OCI-LY1 (cell line): Measurements from ENCODE around the gene SIRT2.

Experiments
- H2AFZ ChIP-seq: fragments of 200-600 bp; sonication (generic), shearing (Covaris generic); 2 replicates; pipeline ENCODE4 v1.6.0; 2014; ENCODE audit warnings: antibody characterized with exemption, mild to moderate bottlenecking, low read length
- H3F3A ChIP-seq: fragments of 200-600 bp; sonication (generic), shearing (Covaris generic); 2 replicates; pipeline ENCODE4 v1.6.0; 2014; ENCODE audit warnings: mild to moderate bottlenecking, antibody characterized with exemption, low read length, moderate library complexity; ENCODE audit not compliant: insufficient read depth
- H3K27ac ChIP-seq: fragments of 200-600 bp; sonication (generic); 2 replicates; pipeline ENCODE4 v1.5.1; 2014; ENCODE audit warnings: low read length, mixed run types, mild to moderate bottlenecking, low read depth; ENCODE audit not compliant: poor library complexity, severe bottlenecking
- H3K27me3 ChIP-seq: fragments of 200-600 bp; sonication (generic); 2 replicates; pipeline ENCODE4 v1.6.0; 2014; ENCODE audit warnings: antibody characterized with exemption, mild to moderate bottlenecking, low read length, moderate library complexity; ENCODE audit not compliant: insufficient read depth
- H3K36me3 ChIP-seq: fragments of 200-600 bp; sonication (generic); 2 replicates; pipeline ENCODE4 v1.6.1; 2014; ENCODE audit warnings: mild to moderate bottlenecking, antibody characterized with exemption, low read length, moderate library complexity, mixed read lengths; ENCODE audit not compliant: insufficient read depth
- H3K4me1 ChIP-seq: fragments of 200-600 bp; sonication (generic); 2 replicates; pipeline ENCODE4 v1.5.1; 2014; ENCODE audit warnings: mild to moderate bottlenecking, low read length, moderate library complexity; ENCODE audit not compliant: insufficient read depth, severe bottlenecking
- H3K4me2 ChIP-seq: fragments of 200-600 bp; sonication (generic), shearing (Covaris generic); 2 replicates; pipeline ENCODE4 v1.6.1; 2014; ENCODE audit warnings: low read length
- H3K4me3 ChIP-seq: fragments of 200-600 bp; sonication (generic); 2 replicates; pipeline ENCODE4 v1.5.1; 2014; ENCODE audit warnings: low read length, low read depth, mild to moderate bottlenecking, mixed read lengths; ENCODE audit not compliant: poor library complexity, severe bottlenecking
- H3K79me2 ChIP-seq: fragments of 200-600 bp; shearing (Covaris generic); 2 replicates; pipeline ENCODE4 v1.6.1; 2016; ENCODE audit warnings: mixed run types, low read length, mixed read lengths; ENCODE audit not compliant: insufficient read depth
- H3K9ac ChIP-seq: fragments of 200-600 bp; sonication (generic), shearing (Covaris generic); 2 replicates; pipeline ENCODE4 v1.6.1; 2014; ENCODE audit warnings: mild to moderate bottlenecking, low read length, mixed read lengths
- H3K9me2 ChIP-seq: fragments of 200-600 bp; sonication (generic), shearing (Covaris generic); 2 replicates; pipeline ENCODE4 v1.6.1; 2014; ENCODE audit warnings: low read depth, mild to moderate bottlenecking, low read length, mixed read lengths
- H3K9me3 ChIP-seq: fragments of 200-600 bp; shearing (Covaris generic); 2 replicates; pipeline ENCODE4 v1.6.1; 2014; ENCODE audit warnings: low read length, mixed read lengths
- H4K20me1 ChIP-seq: fragments of 200-600 bp; sonication (generic), shearing (Covaris generic); 2 replicates; pipeline ENCODE4 v1.6.0; 2016; ENCODE audit warnings: mild to moderate bottlenecking, low read length; ENCODE audit not compliant: insufficient read depth
- EZH2 ChIP-seq: fragments of 200-600 bp; sonication (generic), shearing (Covaris generic); IDR thresholded peaks from 2 replicates; pipeline ENCODE4 v1.8.0; 2017; ENCODE audit warnings: borderline replicate concordance, mixed run types, mild to moderate bottlenecking, antibody characterized with exemption, low read length, moderate library complexity, mixed read lengths
- TF ChIP-seq, protein P1 (sequence below): fragments of 200-600 bp; sonication (generic), shearing (Covaris generic); IDR thresholded peaks from 2 replicates; pipeline ENCODE4 v1.5.1; 2017; ENCODE audit warnings: mild to moderate bottlenecking, antibody characterized with exemption, low read length, moderate library complexity, mixed read lengths

The SIRT2 gene

DNA sequence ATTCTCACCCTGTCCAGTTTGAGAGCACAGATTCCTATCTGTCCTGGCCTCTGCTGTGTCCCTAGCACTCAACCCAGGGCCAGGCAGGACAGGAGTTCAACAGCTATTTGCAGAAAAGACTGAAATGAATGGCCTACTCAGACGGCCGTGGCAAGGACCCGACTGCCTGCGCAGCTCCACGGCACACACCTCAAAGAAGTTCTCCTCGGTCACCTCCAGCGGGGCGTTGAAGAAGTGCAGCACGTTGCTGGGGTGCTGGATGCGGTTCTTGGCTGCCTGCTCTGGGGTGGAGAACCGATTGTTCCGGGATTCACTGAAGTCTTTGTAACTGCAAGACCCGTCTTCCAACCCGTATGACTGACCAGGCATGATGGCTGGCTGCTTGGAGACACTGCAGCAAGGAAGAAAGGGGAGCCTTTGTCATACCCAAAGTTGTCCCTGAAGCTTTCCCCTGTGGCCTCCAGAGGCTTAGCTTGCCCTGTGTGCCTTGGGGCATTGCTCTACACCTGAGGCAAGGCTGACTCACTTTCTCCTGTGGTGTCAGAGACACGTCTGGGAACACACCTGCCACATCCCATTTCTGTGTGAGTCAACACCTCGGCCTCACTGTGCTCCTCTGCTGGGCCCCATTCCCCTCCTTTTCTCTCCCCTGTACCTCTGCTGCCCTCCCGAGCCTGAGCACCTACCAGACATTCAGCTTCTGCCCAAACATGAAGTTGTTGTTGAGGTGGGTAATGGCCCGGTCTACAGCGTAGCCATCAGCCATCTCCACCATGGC lies 61.0 kb downstream of the SIRT2 start:
- H3K27ac ChIP-seq: peak overlapping the region; percentile 8
- no peak for TF ChIP-seq EZH2
- TF ChIP-seq, protein P1, sequence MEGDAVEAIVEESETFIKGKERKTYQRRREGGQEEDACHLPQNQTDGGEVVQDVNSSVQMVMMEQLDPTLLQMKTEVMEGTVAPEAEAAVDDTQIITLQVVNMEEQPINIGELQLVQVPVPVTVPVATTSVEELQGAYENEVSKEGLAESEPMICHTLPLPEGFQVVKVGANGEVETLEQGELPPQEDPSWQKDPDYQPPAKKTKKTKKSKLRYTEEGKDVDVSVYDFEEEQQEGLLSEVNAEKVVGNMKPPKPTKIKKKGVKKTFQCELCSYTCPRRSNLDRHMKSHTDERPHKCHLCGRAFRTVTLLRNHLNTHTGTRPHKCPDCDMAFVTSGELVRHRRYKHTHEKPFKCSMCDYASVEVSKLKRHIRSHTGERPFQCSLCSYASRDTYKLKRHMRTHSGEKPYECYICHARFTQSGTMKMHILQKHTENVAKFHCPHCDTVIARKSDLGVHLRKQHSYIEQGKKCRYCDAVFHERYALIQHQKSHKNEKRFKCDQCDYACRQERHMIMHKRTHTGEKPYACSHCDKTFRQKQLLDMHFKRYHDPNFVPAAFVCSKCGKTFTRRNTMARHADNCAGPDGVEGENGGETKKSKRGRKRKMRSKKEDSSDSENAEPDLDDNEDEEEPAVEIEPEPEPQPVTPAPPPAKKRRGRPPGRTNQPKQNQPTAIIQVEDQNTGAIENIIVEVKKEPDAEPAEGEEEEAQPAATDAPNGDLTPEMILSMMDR: no peak
- no peaks in the 10 kb centered on the region for H3K9me2 ChIP-seq
- H2AFZ ChIP-seq: no peak overlapping the region
- H4K20me1 ChIP-seq: peaks cover 3% of the 10 kb centered on the region; the same call in 1 of the 2 replicates
- peaks cover 83% of the 10 kb centered on the region for H3K36me3 ChIP-seq
- peaks cover 17% of the 10 kb centered on the region for H3F3A ChIP-seq
- no peak overlapping the region for H3K4me2 ChIP-seq
- H3K27me3 ChIP-seq: no peaks in the 10 kb centered on the region
- H3K4me3 ChIP-seq: no peak overlapping the region
- peaks cover 7% of the 10 kb centered on the region for H3K4me1 ChIP-seq
- no peaks in the 10 kb centered on the region for H3K9me3 ChIP-seq
- H3K9ac ChIP-seq: no peak overlapping the region
- no peaks in the 10 kb centered on the region for H3K79me2 ChIP-seq

DNA sequence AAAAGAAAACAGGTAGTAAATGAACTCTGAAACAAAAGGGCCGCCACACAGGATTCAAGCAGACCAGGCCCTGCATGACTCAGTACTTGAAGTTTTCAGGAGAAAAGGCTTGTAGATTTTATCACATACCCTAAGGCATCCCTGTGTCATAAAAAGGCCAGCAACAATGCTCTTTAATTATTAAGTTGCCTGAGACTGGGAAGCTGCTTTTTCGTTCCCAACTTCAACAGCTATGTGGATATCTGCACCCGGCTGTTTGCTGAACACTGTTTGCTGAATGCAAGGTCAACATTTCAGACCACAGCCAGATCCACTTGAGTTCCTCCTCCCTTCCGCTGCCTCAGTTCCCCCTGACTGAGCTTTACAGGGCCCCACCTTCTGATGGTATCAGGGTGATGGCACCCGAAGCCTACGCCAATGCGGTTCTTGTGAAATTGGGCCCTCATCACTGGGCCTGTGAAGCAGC lies 61.7 kb downstream of the SIRT2 start:
- Histone ChIP-seq H3K4me2 (no peak overlapping the region), H3K9me3 (no peaks in the 10 kb centered on the region), H4K20me1 (peaks cover 3% of the 10 kb centered on the region; the same call in 1 of the 2 replicates), H3K79me2 (no peaks in the 10 kb centered on the region), H3K27me3 (no peaks in the 10 kb centered on the region), H3F3A (peaks cover 17% of the 10 kb centered on the region), H3K9me2 (no peaks in the 10 kb centered on the region), H3K27ac (peak overlapping the region; percentile 8), H3K4me3 (no peak overlapping the region), H3K36me3 (peaks cover 75% of the 10 kb centered on the region), H3K9ac (no peak overlapping the region), H3K4me1 (peaks cover 7% of the 10 kb centered on the region), H2AFZ (no peak overlapping the region)
- TF ChIP-seq EZH2: no peak
- TF ChIP-seq, protein P1: no peak

DNA sequence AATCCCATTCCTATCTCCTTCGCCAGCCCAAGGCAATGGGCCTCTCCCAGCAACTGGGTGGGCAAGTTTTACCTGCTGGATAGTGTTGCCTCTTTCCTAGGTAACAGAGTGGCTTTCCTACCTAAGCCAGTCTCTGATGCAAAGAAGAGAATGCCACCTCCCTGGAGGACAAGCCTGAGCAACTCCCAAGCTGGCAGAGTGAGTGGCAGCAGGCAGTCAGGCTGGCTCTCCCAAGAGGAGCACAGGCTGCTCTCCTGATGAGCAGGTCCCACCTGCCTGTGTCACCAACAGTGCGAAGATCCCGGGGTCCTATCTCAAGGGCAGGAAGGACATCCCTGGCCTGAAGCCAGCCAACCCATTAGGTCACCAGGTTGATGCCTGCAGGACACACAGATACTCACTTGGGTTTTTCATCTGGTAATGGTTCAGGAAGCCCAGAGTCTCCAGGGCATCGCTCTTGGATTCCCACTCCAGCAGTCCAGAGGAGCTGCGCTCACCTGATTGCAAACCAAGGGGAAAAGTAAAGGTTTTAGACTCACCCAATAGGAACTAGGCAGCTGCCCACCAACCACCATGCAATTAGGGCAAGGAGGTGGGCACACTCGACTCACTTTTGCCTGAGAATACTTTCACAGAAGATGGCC lies 62.3 kb downstream of the SIRT2 start:
- Histone ChIP-seq H3K9ac (no peak overlapping the region), H3K36me3 (peaks cover 70% of the 10 kb centered on the region), H3F3A (peaks cover 17% of the 10 kb centered on the region), H2AFZ (no peak overlapping the region), H3K4me3 (no peak overlapping the region), H3K9me2 (no peaks in the 10 kb centered on the region), H3K27ac (no peak overlapping the region), H3K79me2 (no peaks in the 10 kb centered on the region), H4K20me1 (peaks cover 3% of the 10 kb centered on the region; the same call in 1 of the 2 replicates), H3K9me3 (no peaks in the 10 kb centered on the region), H3K4me2 (no peak overlapping the region), H3K4me1 (peaks cover 9% of the 10 kb centered on the region), H3K27me3 (no peaks in the 10 kb centered on the region)
- TF ChIP-seq, protein P1: no peak
- no peak for TF ChIP-seq EZH2
